GM12878 (cell line): ENCODE data around the gene PBOV1. TPM values are rescaled to one million over a fixed set of nuclear protein-coding genes. Genes with fewer than 3 reads are reported as not detected.
"Not testable (repeated sequence)": the region's sequence is repeated elsewhere in the genome, so short reads cannot be mapped to it uniquely, and the experiment has no call there.

Experiments
- ATAC-seq: fragments of 200-7000 bp; cut with Tn5 transposase; 3 replicates; pipeline ENCODE4 v1.9.1; 2020; ENCODE audit warnings: mild to moderate bottlenecking, moderate library complexity
- BruUV-seq: library from RNA; stranded (reverse); fragments of 400-500 nt; replicated peaks from 2 replicates; lab custom pipeline; 2021; lab: Mats Ljungman, UMichigan
- CTCF ChIA-PET: fragments of 300-600 bp; sonication (Branson Sonifier 250); formaldehyde crosslinking; extraction: SDS; loops from one replicate; lab custom pipeline; 2021; ENCODE audit warnings: inconsistent platforms; lab: Yijun Ruan, JAX
- POLR2A ChIA-PET: fragments of 350-600 bp; formaldehyde crosslinking; extraction: SDS; loops from one replicate; lab custom pipeline; 2021; ENCODE audit warnings: inconsistent platforms; lab: Charles Lee
- RAD21 ChIA-PET: fragments of 300-600 bp; sonication (Branson Sonifier 250); formaldehyde crosslinking; loops from one replicate; lab custom pipeline; 2023; ENCODE audit warnings: antibody characterized with exemption; ENCODE audit not compliant: unreplicated experiment; lab: Charles Lee
- SMC1A ChIA-PET: fragments of 300-600 bp; sonication (Branson Sonifier 250); formaldehyde crosslinking; loops from one replicate; lab custom pipeline; 2023; ENCODE audit not compliant: unreplicated experiment, uncharacterized antibody; lab: Charles Lee
- DNase-seq: peaks from one replicate; pipeline ENCODE4 v3.0.0-alpha.2; 2011; ENCODE audit warnings: low read depth, low spot score
- FAIRE-seq: peaks from 3 replicates; lab custom pipeline; 2011; peaks lifted over from hg19 to GRCh38; lab: Jason Lieb, UNC
- H2AFZ ChIP-seq: 2 replicates; pipeline ENCODE4 v1.6.0; 2011; ENCODE audit warnings: low read depth, low read length, control low read depth; ENCODE audit not compliant: control insufficient read depth
- H3K27ac ChIP-seq: 2 replicates; pipeline ENCODE4 v1.5.1; 2011; ENCODE audit warnings: control low read depth; ENCODE audit not compliant: control insufficient read depth, insufficient read depth
- H3K27me3 ChIP-seq, 2 experiments: replicated peaks in 1 of 2; 2 replicates each; pipeline versions ENCODE4 v1.6.0 to v1.6.1; 2011; ENCODE audit warnings: low read length in 1 of 2; ENCODE audit not compliant: control insufficient read depth in 2 of 2, insufficient read depth in 2 of 2
- H3K36me3 ChIP-seq, 2 experiments: 2 replicates each; pipeline ENCODE4 v1.5.1; 2011; ENCODE audit warnings: low read length in 1 of 2; ENCODE audit not compliant: control insufficient read depth in 2 of 2, insufficient read depth in 2 of 2
- H3K4me1 ChIP-seq: 2 replicates; pipeline ENCODE4 v1.6.1; 2011; ENCODE audit warnings: mild to moderate bottlenecking, low read length, moderate library complexity, mixed read lengths; ENCODE audit not compliant: control insufficient read depth, insufficient read depth
- H3K4me2 ChIP-seq: 2 replicates; pipeline ENCODE4 v1.6.0; 2011; ENCODE audit warnings: control low read depth; ENCODE audit not compliant: control insufficient read depth, insufficient read depth
- H3K4me3 ChIP-seq: fragments of 200-600 bp; sonication (generic); 2 replicates; pipeline ENCODE4 v1.5.1; 2016
- H3K79me2 ChIP-seq: 2 replicates; pipeline ENCODE4 v1.6.0; 2011; ENCODE audit warnings: low read length; ENCODE audit not compliant: control insufficient read depth, insufficient read depth
- H3K9ac ChIP-seq: 2 replicates; pipeline ENCODE4 v1.8.0; 2011; ENCODE audit warnings: low read length, control low read depth, mixed read lengths; ENCODE audit not compliant: control insufficient read depth, insufficient read depth
- H3K9me3 ChIP-seq: replicated peaks from 3 replicates; pipeline ENCODE4 v1.5.1; 2011; ENCODE audit warnings: mild to moderate bottlenecking, low read length; ENCODE audit not compliant: control insufficient read depth, insufficient read depth
- H4K20me1 ChIP-seq: 2 replicates; pipeline ENCODE4 v1.6.0; 2011; ENCODE audit not compliant: control insufficient read depth, insufficient read depth
- BHLHE40 ChIP-seq, 2 experiments: fragments of 450-650 bp in 1 of 2; IDR thresholded peaks; 2 replicates each; pipeline ENCODE4 v1.6.1; 2011 to 2017; ENCODE audit warnings: low read depth in 2 of 2, borderline replicate concordance in 1 of 2, improper control_type of control experiment in 1 of 2, low read length in 1 of 2, mild to moderate bottlenecking in 1 of 2
- CBX5 ChIP-seq: sonication (generic); IDR thresholded peaks from 2 replicates; pipeline ENCODE4 v1.6.1; 2016; ENCODE audit warnings: low read depth, moderate library complexity, mild to moderate bottlenecking, inconsistent platforms
- CREM ChIP-seq: IDR thresholded peaks from 2 replicates; pipeline ENCODE4 v1.6.1; 2014; ENCODE audit warnings: antibody characterized with exemption, low read depth
- GATAD2B ChIP-seq: fragments of 450-650 bp; conservative IDR thresholded peaks from 2 replicates; pipeline ENCODE4 v1.6.1; 2017; ENCODE audit warnings: low read depth, mild to moderate bottlenecking, moderate library complexity
- KLF5 ChIP-seq: fragments of 450-650 bp; IDR thresholded peaks from 2 replicates; pipeline ENCODE4 v1.6.1; 2014; ENCODE audit warnings: mild to moderate bottlenecking; ENCODE audit not compliant: partially characterized antibody
- NFIC ChIP-seq: IDR thresholded peaks from 2 replicates; pipeline ENCODE4 v1.6.1; 2012; ENCODE audit warnings: low read depth, mild to moderate bottlenecking, inconsistent platforms, low read length, moderate library complexity
- NFXL1 ChIP-seq: fragments of 450-650 bp; IDR thresholded peaks from 2 replicates; pipeline ENCODE4 v1.6.1; 2017; ENCODE audit warnings: antibody characterized with exemption, mild to moderate bottlenecking, borderline replicate concordance
- NRF1 ChIP-seq: conservative IDR thresholded peaks from 2 replicates; pipeline ENCODE4 v1.6.1; 2011; ENCODE audit warnings: mild to moderate bottlenecking, low read depth, low read length, improper control_type of control experiment
- SREBF2 ChIP-seq: IDR thresholded peaks from 2 replicates; pipeline ENCODE4 v1.6.1; 2012; ENCODE audit warnings: mild to moderate bottlenecking, low read length
- STAT1 ChIP-seq: fragments of 450-650 bp; conservative IDR thresholded peaks from 2 replicates; pipeline ENCODE4 v1.6.1; 2014; ENCODE audit warnings: antibody characterized with exemption, mild to moderate bottlenecking
- TBL1XR1 ChIP-seq: IDR thresholded peaks from 2 replicates; pipeline ENCODE4 v1.6.1; 2012; ENCODE audit warnings: low read depth, low read length, improper control_type of control experiment
- USF2 ChIP-seq: IDR thresholded peaks from 2 replicates; pipeline ENCODE4 v1.6.1; 2011; ENCODE audit warnings: low read depth, low read length, improper control_type of control experiment, borderline replicate concordance
- WGBS: methylation state at CpG from one replicate; pipeline ENCODE4 v1.1.6; 2016; ENCODE audit warnings: low lambda C conversion rate; ENCODE audit not compliant: insufficient replicate concordance, insufficient coverage; ENCODE audit errors: missing lambda C conversion rate; 5-methylcytosine and 5-hydroxymethylcytosine counted together
- in situ Hi-C: fragments of 300-500 bp; cut with MboI; formaldehyde crosslinking; loops from 9 replicates; pipeline ENCODE4 v1.14.3; 2018; ENCODE audit warnings: mixed read lengths
- intact Hi-C: fragments of 100-400 bp; cut with micrococcal nuclease; formaldehyde crosslinking; loops from one replicate; pipeline ENCODE4 v1.14.2; 2022; ENCODE audit not compliant: unreplicated experiment
- polyA plus RNA-seq, 11 experiments: library from polyadenylated mRNA; depleted of rRNA in 4 of 11; unstranded in 6 of 11; stranded (reverse) in 5 of 11; fragments of >200 nt; fragmentation: Nextera tagmentation in 4 of 11; fragmentation: Illumina TruSeq in 1 of 11; extraction: Ambion mirVana in 4 of 11; extraction: Trizol in 1 of 11; gene quantifications; 1 replicate in 1 of 11; 2 replicates in 10 of 11; pipeline versions ENCODE4 v1.2.1 to v1.2.3, GENCODE V29; 2011 to 2016; ENCODE audit warnings: inconsistent platforms in 2 of 11, missing spikeins in 2 of 11, low read depth in 1 of 11
- total RNA-seq, 4 experiments: library from RNA; depleted of rRNA in 3 of 4; stranded (reverse); fragments of >200 nt in 3 of 4; fragmentation: Illumina TruSeq in 1 of 4; extraction: Trizol in 1 of 4; gene quantifications; 2 replicates each; pipeline versions ENCODE4 v1.2.1 to v1.2.3, GENCODE V29; 2013 to 2021
- TF ChIP-seq, protein P1 (sequence below): IDR thresholded peaks from 2 replicates; pipeline ENCODE4 v1.6.1; 2011; ENCODE audit warnings: borderline replicate concordance, low read depth, mild to moderate bottlenecking, moderate library complexity, low read length; ENCODE audit not compliant: insufficient read depth, poor library complexity, severe bottlenecking

PBOV1 gene
- total and polyA plus RNA-seq, 10 of the 15 experiments (the other 5 are each of a cell fraction or from before 2014, with no cell fraction given) = not detected

DNA sequence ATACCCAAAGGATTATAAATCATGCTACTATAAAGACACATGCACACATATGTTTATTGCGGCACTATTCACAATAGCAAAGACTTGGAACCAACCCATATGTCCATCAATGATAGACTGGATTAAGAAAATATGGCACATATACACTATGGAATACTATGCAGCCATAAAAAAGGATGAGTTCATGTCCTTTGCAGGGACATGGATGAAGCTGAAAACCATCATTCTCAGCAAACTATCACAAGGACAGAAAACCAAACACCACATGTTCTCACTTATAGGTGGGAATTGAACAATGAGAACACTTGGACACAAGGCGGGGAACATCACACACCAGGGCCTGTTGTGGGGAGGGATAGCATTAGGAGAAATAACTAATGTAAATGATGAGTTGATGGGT is 5.8 kb downstream of the PBOV1 start:
- H3K36me3 ChIP-seq, H3K4me3 ChIP-seq, FAIRE-seq, DNase-seq, H3K27ac ChIP-seq, H4K20me1 ChIP-seq, POLR2A ChIA-PET, H3K4me1 ChIP-seq, ATAC-seq, RAD21 ChIA-PET, H3K9ac ChIP-seq, H3K4me2 ChIP-seq, BruUV-seq, H3K79me2 ChIP-seq, H3K27me3 ChIP-seq, intact Hi-C loops, in situ Hi-C loops, H3K9me3 ChIP-seq, H2AFZ ChIP-seq: not testable (repeated sequence)
- WGBS = 72% methylated on average over 2 of the region's 2 CpGs
- ChIA-PET CTCF (interaction anchor here (0.7 to 1.2 kb wide), 2 partner anchors 14 to 97 kb away, joined by 3 read pairs; no protein-coding TSS in a partner anchor), SMC1A (interaction anchor here (1.2 to 1.4 kb wide), 2 partner anchors 11 to 20 kb away, joined by 3 to 5 read pairs; no protein-coding TSS in a partner anchor)

- H3K79me2 ChIP-seq = no peaks in the 10 kb centered on the region
- H3K9me3 ChIP-seq = no peaks in the 10 kb centered on the region
- no peak overlapping the region for H3K27ac ChIP-seq
- CTCF ChIA-PET = interaction anchor here (0.7 to 1.2 kb wide), 4 partner anchors 15 to 103 kb away, joined by 3 read pairs; no protein-coding TSS in a partner anchor
- SMC1A ChIA-PET = interaction anchor here (1.0 to 1.4 kb wide), 3 partner anchors 10 to 47 kb away, joined by 3 to 5 read pairs (median 3); no protein-coding TSS in a partner anchor
- H4K20me1 ChIP-seq = no peaks in the 10 kb centered on the region
- no peaks in the 10 kb centered on the region for H3K36me3 ChIP-seq
- RAD21 ChIA-PET = no interaction called here
- no peak overlapping the region for H3K9ac ChIP-seq
- no peak overlapping the region for H2AFZ ChIP-seq
- no TSS peak for BruUV-seq
- FAIRE-seq = no peak
- intact Hi-C loops (no loop called here), in situ Hi-C loops (no loop called here)
- WGBS = 45% methylated on average over 5 of the region's 5 CpGs
- no peaks in the 10 kb centered on the region for H3K4me1 ChIP-seq
- ATAC-seq = no peak
- POLR2A ChIA-PET = no interaction called here
- no peak overlapping the region for H3K4me2 ChIP-seq
- no peak overlapping the region for H3K4me3 ChIP-seq
- DNase-seq = no peak
- peaks cover 0 to 5% of the 10 kb centered on the region in 2 experiments; a peak in 2 of 4 replicates for H3K27me3 ChIP-seq
- TF ChIP-seq CBX5 = no peak
- TF ChIP-seq NRF1 = no peak
- no peak for TF ChIP-seq USF2
- TF ChIP-seq SREBF2 = no peak
- no peak for TF ChIP-seq KLF5
- TF ChIP-seq TBL1XR1 = no peak
- TF ChIP-seq GATAD2B = no peak
- TF ChIP-seq NFXL1 = no peak
- TF ChIP-seq, protein P1, sequence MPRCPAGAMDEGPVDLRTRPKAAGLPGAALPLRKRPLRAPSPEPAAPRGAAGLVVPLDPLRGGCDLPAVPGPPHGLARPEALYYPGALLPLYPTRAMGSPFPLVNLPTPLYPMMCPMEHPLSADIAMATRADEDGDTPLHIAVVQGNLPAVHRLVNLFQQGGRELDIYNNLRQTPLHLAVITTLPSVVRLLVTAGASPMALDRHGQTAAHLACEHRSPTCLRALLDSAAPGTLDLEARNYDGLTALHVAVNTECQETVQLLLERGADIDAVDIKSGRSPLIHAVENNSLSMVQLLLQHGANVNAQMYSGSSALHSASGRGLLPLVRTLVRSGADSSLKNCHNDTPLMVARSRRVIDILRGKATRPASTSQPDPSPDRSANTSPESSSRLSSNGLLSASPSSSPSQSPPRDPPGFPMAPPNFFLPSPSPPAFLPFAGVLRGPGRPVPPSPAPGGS = no peak
- no peak for TF ChIP-seq NFIC
- TF ChIP-seq CREM = no peak
- no peak for TF ChIP-seq BHLHE40 (IDR thresholded peaks at IDR 0.05; ENCODE audit: borderline replicate concordance in 1 of 2, low read depth in 2 of 2, low read length in 1 of 2)
- no peak for TF ChIP-seq STAT1
These were observed 6.7 kb downstream of the PBOV1 start for GRCh38 chr6:138211601-138212000.
